ENCODE data around the gene ECT2L.

ECT2L gene

GRCh38 chr6:138814179-138814834 is 18.4 kb downstream of the ECT2L start:
- no peaks in the 10 kb centered on the region for H3K27me3 ChIP-seq (ENCODE audit: insufficient read depth, poor library complexity, severe bottlenecking)
- DNase-seq (ENCODE audit: low read depth in 1 of 2, low spot score in 1 of 2) = no peak
- no peak overlapping the region for H3K27ac ChIP-seq (replicated peaks)
- no peak for TF ChIP-seq SPI1 (IDR thresholded peaks at IDR 0.05; ENCODE audit: borderline replicate concordance, low read depth)
- no peak for TF ChIP-seq GABPA (IDR thresholded peaks at IDR 0.05; ENCODE audit: low read depth)
- TF ChIP-seq CTCF (IDR thresholded peaks at IDR 0.05; ENCODE audit: insufficient read depth, low read length) = no peak
- TF ChIP-seq REST (IDR thresholded peaks at IDR 0.05; ENCODE audit: insufficient replicate concordance, low read depth) = no peak
- no peak for TF ChIP-seq POLR2AphosphoS5 (IDR thresholded peaks at IDR 0.05; ENCODE audit: low read depth)
- H3K4me3 ChIP-seq (replicated peaks; ENCODE audit: insufficient read depth, low read length) = no peak overlapping the region

- DNase-seq (ENCODE audit: low read depth in 1 of 2, low spot score in 1 of 2) = no peak
- TF ChIP-seq POLR2AphosphoS5 (IDR thresholded peaks at IDR 0.05; ENCODE audit: low read depth) = no peak
- no peak for TF ChIP-seq CTCF (IDR thresholded peaks at IDR 0.05; ENCODE audit: insufficient read depth, low read length)
- TF ChIP-seq SPI1 (IDR thresholded peaks at IDR 0.05; ENCODE audit: borderline replicate concordance, low read depth) = no peak
- TF ChIP-seq REST (IDR thresholded peaks at IDR 0.05; ENCODE audit: insufficient replicate concordance, low read depth) = no peak
- no peak for TF ChIP-seq GABPA (IDR thresholded peaks at IDR 0.05; ENCODE audit: low read depth)
- H3K27ac ChIP-seq (replicated peaks) = no peak overlapping the region
Measured at GRCh38 chr6:138815221-138815620, 19.3 kb downstream of the ECT2L start.

GRCh38 chr6:138815797-138816528 is 20.1 kb downstream of the ECT2L start:
- no peaks in the 10 kb centered on the region for H3K27me3 ChIP-seq (ENCODE audit: insufficient read depth, poor library complexity, severe bottlenecking)
- peak; percentile 41 for TF ChIP-seq CTCF (IDR thresholded peaks at IDR 0.05; ENCODE audit: insufficient read depth, low read length)
- TF ChIP-seq REST (IDR thresholded peaks at IDR 0.05; ENCODE audit: insufficient replicate concordance, low read depth) = no peak
- DNase-seq (ENCODE audit: low read depth in 1 of 2, low spot score in 1 of 2) = peak in 1 of 2 experiments; percentile 34
- no peak overlapping the region for H3K4me3 ChIP-seq (replicated peaks; ENCODE audit: insufficient read depth, low read length)
- no peak overlapping the region for H3K27ac ChIP-seq (replicated peaks)

More at GRCh38 chr6:138815221-138815620, 19.3 kb downstream of the ECT2L start:
- H3K27me3 ChIP-seq (ENCODE audit: insufficient read depth, poor library complexity, severe bottlenecking) = no peaks in the 10 kb centered on the region
- H3K4me3 ChIP-seq (replicated peaks; ENCODE audit: insufficient read depth, low read length) = no peak overlapping the region

Data from HL-60 (cell line).